Thyroid gland (tissue), 4 donors: ENCODE results near the gene TH. TPM values are rescaled to one million over a fixed set of nuclear protein-coding genes. Genes with fewer than 3 reads are reported as not detected.

ENCODE experiments used
- DNase-seq, 2 donors: peaks; one replicate each; pipeline ENCODE4 v3.0.0-alpha.2; 2019
- H3K27ac ChIP-seq, 3 donors: fragments of 200-600 bp; sonication (generic); 1 replicate in 2 of 3; 2 replicates in 1 of 3; pipeline ENCODE4 v1.5.1; 2016 to 2019; ENCODE audit warnings: mild to moderate bottlenecking in 1 of 3, moderate library complexity in 1 of 3
- H3K27me3 ChIP-seq: fragments of 200-600 bp; sonication (generic); one replicate; pipeline ENCODE4 v1.5.1; 2019
- H3K36me3 ChIP-seq, 2 donors: fragments of 200-600 bp; sonication (generic); one replicate each; pipeline ENCODE4 v1.5.1; 2016 to 2019
- H3K4me1 ChIP-seq, 2 donors: fragments of 200-600 bp; sonication (generic); one replicate each; pipeline ENCODE4 v1.5.1; 2017 to 2019
- H3K4me3 ChIP-seq, 3 donors: fragments of 200-600 bp; sonication (generic); replicated peaks in 1 of 3; 1 replicate in 2 of 3; 2 replicates in 1 of 3; pipeline ENCODE4 v1.5.1; 2016; ENCODE audit warnings: mild to moderate bottlenecking in 1 of 3
- H3K9me3 ChIP-seq: fragments of 200-600 bp; sonication (generic); one replicate; pipeline ENCODE4 v1.5.1; 2017
- POLR2A ChIP-seq, 2 donors: fragments of 450-650 bp; IDR thresholded peaks; one replicate each; pipeline ENCODE4 v1.6.1; 2017; ENCODE audit warnings: antibody characterized with exemption in 2 of 2, mild to moderate bottlenecking in 2 of 2, moderate library complexity in 1 of 2
- WGBS, 2 donors: methylation state at CpG; one replicate each; pipeline ENCODE4 v1.1.5; 2017; 5-methylcytosine and 5-hydroxymethylcytosine counted together
- intact Hi-C: fragments of 100-400 bp; cut with DNase I; formaldehyde crosslinking; loops from one replicate; pipeline ENCODE4 v1.15.1; 2023
- total RNA-seq, 4 donors: library from RNA; depleted of rRNA; stranded (reverse); fragments of >200 nt; gene quantifications; one replicate each; pipeline ENCODE4 v1.2.3, GENCODE V29; 2016
- TF ChIP-seq, protein P1 (sequence below), 6 experiments: fragments of 200-600 bp in 3 of 6; fragments of 450-650 bp in 3 of 6; sonication (generic) in 3 of 6; IDR thresholded peaks; one replicate each; pipeline ENCODE4 v1.5.1; 2016 to 2019; ENCODE audit warnings: antibody characterized with exemption in 6 of 6, mild to moderate bottlenecking in 2 of 6, inconsistent platforms in 1 of 6, moderate library complexity in 1 of 6

TH gene
- total RNA-seq, 4 donors from 2014 or later, result not detected

DNA sequence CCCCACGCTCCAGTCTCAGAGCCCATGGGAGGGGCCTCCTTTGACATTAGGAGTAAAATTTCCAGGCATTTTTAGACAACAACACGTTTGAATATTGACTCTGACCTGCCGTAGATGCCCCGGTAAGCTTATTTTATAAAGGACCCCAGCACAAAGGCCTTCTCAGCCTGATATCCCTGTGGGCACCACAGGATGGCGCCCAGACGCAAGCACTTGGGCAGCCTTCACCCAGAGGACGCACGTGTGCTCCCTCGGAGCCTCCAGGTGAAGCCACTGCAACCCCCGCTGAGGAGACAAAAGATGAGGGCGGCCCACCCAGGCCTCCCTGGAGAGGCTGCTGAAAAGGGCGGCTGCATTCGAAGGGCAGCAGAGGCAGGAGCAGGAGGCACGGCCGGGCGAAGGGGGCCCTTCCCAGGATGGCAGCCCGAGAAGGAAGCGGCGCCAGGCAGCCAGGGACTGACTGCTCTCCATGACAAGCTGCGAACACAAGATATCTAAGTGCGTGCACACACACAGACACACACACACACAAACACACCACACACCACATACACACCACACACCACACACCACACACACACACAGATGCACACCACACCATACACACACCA is 15.2 kb upstream of the TH start:
- no peak overlapping the region for H3K4me3 ChIP-seq
- H3K9me3 ChIP-seq, result no peaks in the 10 kb centered on the region
- intact Hi-C loops, result no loop called here
- TF ChIP-seq, protein P1, sequence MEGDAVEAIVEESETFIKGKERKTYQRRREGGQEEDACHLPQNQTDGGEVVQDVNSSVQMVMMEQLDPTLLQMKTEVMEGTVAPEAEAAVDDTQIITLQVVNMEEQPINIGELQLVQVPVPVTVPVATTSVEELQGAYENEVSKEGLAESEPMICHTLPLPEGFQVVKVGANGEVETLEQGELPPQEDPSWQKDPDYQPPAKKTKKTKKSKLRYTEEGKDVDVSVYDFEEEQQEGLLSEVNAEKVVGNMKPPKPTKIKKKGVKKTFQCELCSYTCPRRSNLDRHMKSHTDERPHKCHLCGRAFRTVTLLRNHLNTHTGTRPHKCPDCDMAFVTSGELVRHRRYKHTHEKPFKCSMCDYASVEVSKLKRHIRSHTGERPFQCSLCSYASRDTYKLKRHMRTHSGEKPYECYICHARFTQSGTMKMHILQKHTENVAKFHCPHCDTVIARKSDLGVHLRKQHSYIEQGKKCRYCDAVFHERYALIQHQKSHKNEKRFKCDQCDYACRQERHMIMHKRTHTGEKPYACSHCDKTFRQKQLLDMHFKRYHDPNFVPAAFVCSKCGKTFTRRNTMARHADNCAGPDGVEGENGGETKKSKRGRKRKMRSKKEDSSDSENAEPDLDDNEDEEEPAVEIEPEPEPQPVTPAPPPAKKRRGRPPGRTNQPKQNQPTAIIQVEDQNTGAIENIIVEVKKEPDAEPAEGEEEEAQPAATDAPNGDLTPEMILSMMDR (IDR thresholded peaks at IDR 0.05), result peak in 2 of 6 experiments; percentile 7 to 40
- TF ChIP-seq POLR2A (IDR thresholded peaks at IDR 0.05), result no peak
- 36% methylated on average over 14 to 17 of the region's 21 CpGs for WGBS, 2 donors
- H3K4me1 ChIP-seq, result no peaks in the 10 kb centered on the region
- no peak for DNase-seq
- no peak overlapping the region for H3K27ac ChIP-seq
- no peaks in the 10 kb centered on the region for H3K36me3 ChIP-seq
- no peaks in the 10 kb centered on the region for H3K27me3 ChIP-seq

DNA sequence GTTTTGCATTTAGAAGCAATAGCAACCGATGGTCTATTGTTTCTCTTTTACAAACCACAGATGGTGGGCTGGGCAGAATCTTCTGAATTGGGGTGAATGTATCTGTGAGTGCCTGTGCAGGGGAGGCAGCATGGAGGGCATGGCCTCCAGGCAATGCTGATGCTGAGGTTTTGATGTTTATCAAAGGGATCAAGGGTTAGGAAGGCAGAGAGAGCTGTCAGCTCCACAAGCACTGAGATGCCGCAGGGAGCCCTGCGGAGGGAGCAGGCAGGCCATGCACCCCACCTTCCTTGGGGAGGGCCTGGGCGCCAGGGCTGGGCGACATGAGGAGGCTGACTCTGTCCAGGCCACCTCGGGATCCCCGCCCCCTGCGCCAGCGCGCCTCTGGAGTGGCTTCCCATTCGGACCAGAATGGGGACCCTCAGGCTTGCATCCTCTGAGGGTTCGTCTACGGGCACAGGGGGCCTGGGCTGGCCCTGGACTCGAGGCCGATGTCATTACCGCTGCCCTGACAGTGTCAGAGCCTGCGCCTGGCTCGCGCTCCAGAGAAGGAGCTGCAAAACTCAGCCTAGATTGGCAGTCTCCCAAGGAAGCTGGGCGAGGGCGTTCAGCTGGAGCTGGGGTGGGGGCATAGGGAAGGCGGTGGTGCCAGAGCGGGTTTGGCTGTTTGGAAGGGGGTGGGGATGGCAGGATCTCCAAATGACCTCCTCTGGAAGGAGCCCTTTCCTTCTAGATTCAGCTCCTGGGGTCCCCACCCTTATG is 13.9 kb upstream of the TH start:
- H3K27me3 ChIP-seq, result no peaks in the 10 kb centered on the region
- TF ChIP-seq POLR2A (IDR thresholded peaks at IDR 0.05), result no peak
- TF ChIP-seq, protein P1 (IDR thresholded peaks at IDR 0.05), result no peak
- WGBS, 2 donors, result 56 to 57% methylated on average over 19 to 22 of the region's 23 CpGs

DNA sequence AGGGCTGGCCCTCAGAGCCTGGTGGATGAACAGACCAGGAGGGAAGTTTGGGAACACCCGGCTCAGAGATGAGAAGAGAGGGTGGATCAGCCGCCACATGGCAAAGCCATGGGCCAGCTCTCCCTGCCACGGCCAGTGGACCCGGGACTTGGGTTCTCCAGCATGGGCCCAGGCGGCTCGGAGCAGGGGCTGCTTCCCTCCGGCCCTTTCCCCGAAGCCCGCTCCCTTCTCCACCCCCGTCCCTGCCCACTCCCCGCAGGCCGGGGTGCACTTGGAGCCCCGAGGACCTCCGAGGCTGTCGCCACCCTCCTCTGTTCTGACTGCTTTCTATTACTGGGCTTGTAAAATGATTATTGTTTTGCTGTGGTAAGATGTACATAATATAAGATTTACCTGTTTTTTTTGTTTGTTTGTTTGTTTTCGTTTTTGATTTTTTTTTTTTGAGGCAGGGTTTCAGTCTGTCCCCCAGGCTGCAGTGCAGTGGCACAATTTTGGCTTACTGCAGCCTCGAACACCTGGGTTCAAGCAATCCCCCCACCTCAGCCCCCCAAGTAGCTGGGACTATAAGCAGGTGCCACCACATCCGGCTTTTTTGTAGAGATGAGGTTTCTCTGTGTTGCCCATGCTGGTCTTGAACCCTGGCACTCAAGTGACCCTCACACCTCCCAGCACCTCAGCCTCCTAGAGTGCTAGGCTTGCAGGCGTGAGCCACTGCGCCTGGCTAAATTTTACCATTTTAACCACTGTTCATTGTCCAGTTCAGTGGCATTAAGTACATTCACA is 11.3 kb upstream of the TH start:
- Histone ChIP-seq H3K4me1 (no peaks in the 10 kb centered on the region), H3K27ac (no peak overlapping the region), H3K9me3 (no peaks in the 10 kb centered on the region), H3K4me3 (no peak overlapping the region), H3K27me3 (no peaks in the 10 kb centered on the region), H3K36me3 (no peaks in the 10 kb centered on the region)
- WGBS, 2 donors, result 85 to 88% methylated on average over 20 of the region's 20 CpGs
- TF ChIP-seq, protein P1 (IDR thresholded peaks at IDR 0.05), result no peak
- no peak for TF ChIP-seq POLR2A (IDR thresholded peaks at IDR 0.05)
- intact Hi-C loops, result no loop called here
- DNase-seq, result no peak

More for the DNA sequence above, 13.9 kb upstream of the TH start:
- peak; percentile 16 to 30 for DNase-seq
- H3K9me3 ChIP-seq, result no peaks in the 10 kb centered on the region
- H3K27ac ChIP-seq, result no peak overlapping the region
- no peaks in the 10 kb centered on the region for H3K4me1 ChIP-seq
- no peaks in the 10 kb centered on the region for H3K36me3 ChIP-seq
- H3K4me3 ChIP-seq, result no peak overlapping the region
- intact Hi-C loops, result no loop called here

DNA sequence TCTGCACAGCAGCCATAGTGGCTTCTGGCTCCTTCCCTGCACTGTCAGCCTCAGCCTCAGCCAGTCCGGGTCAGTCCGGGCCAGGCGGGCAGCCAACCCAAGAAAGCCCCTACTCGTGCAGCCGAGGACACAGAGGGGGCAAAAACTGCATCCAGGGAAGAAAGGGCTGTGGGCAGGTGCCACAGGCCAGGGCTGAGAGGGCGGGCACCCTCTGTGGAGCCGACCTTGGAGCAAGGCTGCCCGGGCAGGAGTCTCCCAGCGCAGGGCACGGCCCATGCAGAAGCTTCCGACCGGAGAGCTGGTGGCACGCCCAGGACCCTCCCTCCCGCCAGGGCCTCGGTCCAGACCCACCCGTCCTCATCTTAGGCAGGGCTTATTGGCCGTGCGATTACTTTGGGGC is 10.5 kb upstream of the TH start:
- DNase-seq, result no peak
- WGBS, 2 donors, result 80 to 89% methylated on average over 5 to 8 of the region's 18 CpGs
- Histone ChIP-seq H3K4me3 (no peak overlapping the region), H3K36me3 (no peaks in the 10 kb centered on the region), H3K9me3 (no peaks in the 10 kb centered on the region), H3K27me3 (no peaks in the 10 kb centered on the region), H3K4me1 (no peaks in the 10 kb centered on the region), H3K27ac (no peak overlapping the region)
- TF ChIP-seq, protein P1 (IDR thresholded peaks at IDR 0.05), result no peak
- no peak for TF ChIP-seq POLR2A (IDR thresholded peaks at IDR 0.05)
- intact Hi-C loops, result no loop called here
